ENCODE results near the gene PRDM16. TPM values are rescaled to one million over a fixed set of nuclear protein-coding genes. Genes with fewer than 3 reads are reported as not detected.

The PRDM16 gene
- polyA plus RNA-seq, 1 donor (not counting 4 experiments of a cell fraction or from before 2014, with no cell fraction given) = 0.05 TPM

GRCh38 chr1:3405491-3405890, 336.5 kb downstream of the PRDM16 start:
- no peak for TF ChIP-seq EZH2 (IDR thresholded peaks at IDR 0.05; ENCODE audit: low read length)
- no peak for TF ChIP-seq CTCF (optimal IDR thresholded peaks at IDR 0.05 in 1 of 3, IDR thresholded peaks at IDR 0.05 in 1 of 3, conservative IDR thresholded peaks at IDR 0.05 in 1 of 3; ENCODE audit: extremely low read depth in 1 of 3, insufficient read depth in 2 of 3, low read length in 3 of 3)
- H3K9me1 ChIP-seq (ENCODE audit: control insufficient read depth, extremely low read depth, insufficient read depth, low read length) = no peaks in the 10 kb centered on the region
- H3K4me3 ChIP-seq (ENCODE audit: control insufficient read depth in 2 of 3, extremely low read depth in 1 of 3, insufficient read depth in 2 of 3, low read depth in 1 of 3, low read length in 3 of 3) = no peak overlapping the region
- peak overlapping the region; percentile 71 for H2AFZ ChIP-seq (ENCODE audit: control insufficient read depth, low read length)
- H3K9me3 ChIP-seq (ENCODE audit: control insufficient read depth, low read depth, low read length) = no peaks in the 10 kb centered on the region
- dilution Hi-C loops (cut with MboI; ENCODE audit: extremely low pct_ligation_motif_present, low sequenced_read_pairs) = loop anchor here (25.0 kb wide), 1 partner anchor 993 kb away; the partner anchor contains the start of gene PEX10
- no peak overlapping the region for H3K9ac ChIP-seq (ENCODE audit: control insufficient read depth, extremely low read depth, insufficient read depth, low read length)
- no peak overlapping the region for H3K27ac ChIP-seq (ENCODE audit: control insufficient read depth, insufficient read depth, low read length)
- H4K20me1 ChIP-seq (ENCODE audit: control insufficient read depth, extremely low read depth, insufficient read depth, low read length) = no peaks in the 10 kb centered on the region
- no peak overlapping the region for H3K4me2 ChIP-seq (ENCODE audit: control insufficient read depth, extremely low read depth, insufficient read depth, low read depth, low read length)
- H3K4me1 ChIP-seq (ENCODE audit: control insufficient read depth, extremely low read depth, insufficient read depth, low read length) = peaks cover 6% of the 10 kb centered on the region
- DNase-seq (ENCODE audit: low read depth, low spot score) (no peak), FAIRE-seq (no peak)
- no peaks in the 10 kb centered on the region for H3K79me2 ChIP-seq (ENCODE audit: control insufficient read depth, insufficient read depth, low read length)
- H3K36me3 ChIP-seq (ENCODE audit: control insufficient read depth in 2 of 2, extremely low read depth in 1 of 2, insufficient read depth in 2 of 2, low read length in 2 of 2) = no peaks in the 10 kb centered on the region
- peaks cover 6% of the 10 kb centered on the region for H3K27me3 ChIP-seq (ENCODE audit: control insufficient read depth, extremely low read depth, insufficient read depth, low read length)

- dilution Hi-C loops (cut with MboI; ENCODE audit: extremely low pct_ligation_motif_present, low sequenced_read_pairs) = loop anchor here (25.0 kb wide), 1 partner anchor 994 kb away; the partner anchor contains the start of gene PEX10
- Histone ChIP-seq H3K4me3 (ENCODE audit: control insufficient read depth in 2 of 3, extremely low read depth in 1 of 3, insufficient read depth in 2 of 3, low read depth in 1 of 3, low read length in 3 of 3) (no peak overlapping the region), H3K36me3 (ENCODE audit: control insufficient read depth in 2 of 2, extremely low read depth in 1 of 2, insufficient read depth in 2 of 2, low read length in 2 of 2) (no peaks in the 10 kb centered on the region), H3K27me3 (ENCODE audit: control insufficient read depth, extremely low read depth, insufficient read depth, low read length) (peaks cover 6% of the 10 kb centered on the region), H4K20me1 (ENCODE audit: control insufficient read depth, extremely low read depth, insufficient read depth, low read length) (no peaks in the 10 kb centered on the region), H3K4me2 (ENCODE audit: control insufficient read depth, extremely low read depth, insufficient read depth, low read depth, low read length) (no peak overlapping the region), H3K9me1 (ENCODE audit: control insufficient read depth, extremely low read depth, insufficient read depth, low read length) (no peaks in the 10 kb centered on the region), H3K27ac (ENCODE audit: control insufficient read depth, insufficient read depth, low read length) (no peak overlapping the region), H3K79me2 (ENCODE audit: control insufficient read depth, insufficient read depth, low read length) (no peaks in the 10 kb centered on the region), H3K4me1 (ENCODE audit: control insufficient read depth, extremely low read depth, insufficient read depth, low read length) (peaks cover 6% of the 10 kb centered on the region), H3K9me3 (ENCODE audit: control insufficient read depth, low read depth, low read length) (no peaks in the 10 kb centered on the region), H3K9ac (ENCODE audit: control insufficient read depth, extremely low read depth, insufficient read depth, low read length) (no peak overlapping the region), H2AFZ (ENCODE audit: control insufficient read depth, low read length) (no peak overlapping the region)
- no peak for DNase-seq (ENCODE audit: low read depth, low spot score)
- TF ChIP-seq EZH2 (IDR thresholded peaks at IDR 0.05; ENCODE audit: low read length) (no peak), CTCF (optimal IDR thresholded peaks at IDR 0.05 in 1 of 3, IDR thresholded peaks at IDR 0.05 in 1 of 3, conservative IDR thresholded peaks at IDR 0.05 in 1 of 3; ENCODE audit: extremely low read depth in 1 of 3, insufficient read depth in 2 of 3, low read length in 3 of 3) (no peak)
- no peak for FAIRE-seq
Observed at GRCh38 chr1:3405974-3406867, 337.2 kb downstream of the PRDM16 start.
